Colonic mucosa (tissue), 4 donors: ENCODE results near the gene ANKS1B. TPM values are rescaled to one million over a fixed set of nuclear protein-coding genes. Genes with fewer than 3 reads are reported as not detected.

ENCODE experiments used
- DNase-seq: peaks from one replicate; pipeline ENCODE4 v3.0.0-alpha.2; 2020
- H3K27ac ChIP-seq: fragments of 200-600 bp; one replicate; pipeline ENCODE4 v1.8.0; 2021
- H3K27me3 ChIP-seq: fragments of 200-600 bp; one replicate; pipeline ENCODE4 v1.8.0; 2021
- H3K36me3 ChIP-seq: fragments of 200-600 bp; one replicate; pipeline ENCODE4 v1.8.0; 2021
- H3K4me1 ChIP-seq: fragments of 200-600 bp; one replicate; pipeline ENCODE4 v1.8.0; 2021; ENCODE audit warnings: mild to moderate bottlenecking
- H3K4me3 ChIP-seq: fragments of 200-600 bp; one replicate; pipeline ENCODE4 v1.8.0; 2021
- H3K9ac ChIP-seq, 2 donors: one replicate each; pipeline ENCODE4 v1.7.0; 2013; ENCODE audit warnings: control low read depth in 2 of 2, low read depth in 2 of 2, low read length in 2 of 2
- H3K9me3 ChIP-seq: fragments of 200-600 bp; one replicate; pipeline ENCODE4 v1.8.0; 2021
- CTCF ChIP-seq: fragments of 200-600 bp; IDR thresholded peaks from one replicate; pipeline ENCODE4 v1.8.0; 2022; ENCODE audit warnings: antibody characterized with exemption, mild to moderate bottlenecking
- intact Hi-C: fragments of 100-400 bp; cut with DNase I; formaldehyde crosslinking; loops from one replicate; pipeline ENCODE4 v1.14.1; 2022
- total RNA-seq, 2 donors: library from RNA; stranded (reverse); fragmentation: NEBNext Ultra II Directional in 1 of 2; extraction: Animal tissue kit (Norgen Biotek cat#: 25700) in 1 of 2; gene quantifications; one replicate each; pipeline ENCODE4 v1.2.1, GENCODE V29; 2021
- donor health status: healthy.
- donor health status: DM: no; HTN: no; CAD: no.
- donor health status: DM: no; HTN: no; CAD: no.

The ANKS1B gene
- total RNA-seq, 2 donors from 2014 or later, result 1.7 to 3.3 TPM

GRCh38 chr12:98868076-98868475 is 1116.7 kb downstream of the ANKS1B start:
- intact Hi-C loops, result no loop called here
- no peak overlapping the region for H3K27ac ChIP-seq
- DNase-seq, result no peak
- no peaks in the 10 kb centered on the region for H3K36me3 ChIP-seq
- H3K27me3 ChIP-seq, result no peaks in the 10 kb centered on the region
- TF ChIP-seq CTCF, result no peak
- no peaks in the 10 kb centered on the region for H3K4me1 ChIP-seq
- H3K4me3 ChIP-seq, result no peak overlapping the region
- H3K9me3 ChIP-seq, result no peaks in the 10 kb centered on the region
- no peak overlapping the region for H3K9ac ChIP-seq

DNA sequence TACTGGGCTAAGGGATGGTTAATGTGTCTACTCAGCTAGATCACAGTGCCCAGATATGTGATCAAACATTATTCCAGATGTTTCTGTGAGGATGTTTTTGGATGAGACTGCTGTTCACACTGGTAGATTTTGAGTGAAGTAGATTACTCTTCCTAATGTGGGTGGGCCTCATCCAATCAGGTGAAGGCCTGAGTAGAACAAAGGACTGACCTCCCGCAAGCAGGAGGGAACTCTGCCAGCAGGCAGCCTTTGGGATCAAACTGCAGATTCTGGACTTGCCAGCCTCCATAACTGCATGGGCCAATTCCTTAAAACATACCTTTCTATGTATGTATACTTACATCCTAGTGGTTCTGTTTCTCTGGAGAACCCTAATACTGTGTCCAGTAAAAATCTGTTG is 1120.4 kb downstream of the ANKS1B start:
- intact Hi-C loops, result no loop called here
- Histone ChIP-seq H3K9me3 (no peaks in the 10 kb centered on the region), H3K27me3 (no peaks in the 10 kb centered on the region), H3K9ac (no peak overlapping the region), H3K4me1 (no peaks in the 10 kb centered on the region), H3K36me3 (no peaks in the 10 kb centered on the region), H3K27ac (no peak overlapping the region), H3K4me3 (no peak overlapping the region)
- TF ChIP-seq CTCF, result no peak
- no peak for DNase-seq

DNA sequence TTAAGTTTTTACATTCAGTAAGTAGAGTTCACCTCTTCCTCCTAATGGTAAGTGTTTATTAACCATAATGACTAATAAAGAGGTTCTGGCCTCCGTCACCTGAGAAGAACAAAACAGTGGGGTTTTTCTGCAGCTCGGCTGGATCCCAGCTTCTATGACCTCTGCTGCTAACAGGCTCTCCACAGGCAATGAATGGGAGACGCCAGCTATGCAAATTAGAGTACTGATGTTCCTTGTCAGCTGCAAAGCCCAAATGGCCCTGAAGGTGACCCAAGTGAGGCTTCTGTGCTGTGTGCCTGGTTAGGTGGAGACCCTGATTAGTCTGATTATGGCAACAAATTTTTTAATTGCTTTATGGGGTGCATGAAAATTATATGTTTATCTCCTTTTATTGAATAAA is 1121.6 kb downstream of the ANKS1B start:
- intact Hi-C loops, result no loop called here
- Histone ChIP-seq H3K9ac (no peak overlapping the region), H3K27ac (no peak overlapping the region), H3K4me3 (no peak overlapping the region), H3K9me3 (no peaks in the 10 kb centered on the region), H3K36me3 (no peaks in the 10 kb centered on the region), H3K4me1 (no peaks in the 10 kb centered on the region), H3K27me3 (no peaks in the 10 kb centered on the region)
- DNase-seq, result no peak
- TF ChIP-seq CTCF, result no peak

DNA sequence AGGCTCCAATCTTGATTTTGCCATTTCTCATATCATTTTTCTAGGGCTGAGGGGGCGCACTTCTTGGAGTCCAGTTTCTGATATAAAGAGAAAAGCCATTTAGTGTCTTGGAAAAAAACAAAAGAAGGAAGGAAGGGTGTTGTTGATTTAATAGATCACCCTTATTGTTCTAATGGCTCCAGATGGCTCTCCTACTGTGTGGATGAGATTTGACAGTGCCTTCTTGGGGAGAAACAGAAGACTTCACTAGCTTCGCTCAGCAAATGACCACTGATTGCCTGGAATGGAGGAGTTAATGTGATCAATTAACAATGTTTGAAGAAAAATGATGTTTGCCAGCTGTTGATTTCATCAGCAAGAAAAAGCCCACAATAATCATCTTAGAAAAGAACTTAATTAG is 1123.5 kb downstream of the ANKS1B start:
- Histone ChIP-seq H3K27ac (no peak overlapping the region), H3K27me3 (no peaks in the 10 kb centered on the region), H3K4me3 (no peak overlapping the region), H3K9me3 (no peaks in the 10 kb centered on the region), H3K9ac (no peak overlapping the region), H3K4me1 (no peaks in the 10 kb centered on the region), H3K36me3 (no peaks in the 10 kb centered on the region)
- intact Hi-C loops, result no loop called here
- DNase-seq, result no peak
- no peak for TF ChIP-seq CTCF

DNA sequence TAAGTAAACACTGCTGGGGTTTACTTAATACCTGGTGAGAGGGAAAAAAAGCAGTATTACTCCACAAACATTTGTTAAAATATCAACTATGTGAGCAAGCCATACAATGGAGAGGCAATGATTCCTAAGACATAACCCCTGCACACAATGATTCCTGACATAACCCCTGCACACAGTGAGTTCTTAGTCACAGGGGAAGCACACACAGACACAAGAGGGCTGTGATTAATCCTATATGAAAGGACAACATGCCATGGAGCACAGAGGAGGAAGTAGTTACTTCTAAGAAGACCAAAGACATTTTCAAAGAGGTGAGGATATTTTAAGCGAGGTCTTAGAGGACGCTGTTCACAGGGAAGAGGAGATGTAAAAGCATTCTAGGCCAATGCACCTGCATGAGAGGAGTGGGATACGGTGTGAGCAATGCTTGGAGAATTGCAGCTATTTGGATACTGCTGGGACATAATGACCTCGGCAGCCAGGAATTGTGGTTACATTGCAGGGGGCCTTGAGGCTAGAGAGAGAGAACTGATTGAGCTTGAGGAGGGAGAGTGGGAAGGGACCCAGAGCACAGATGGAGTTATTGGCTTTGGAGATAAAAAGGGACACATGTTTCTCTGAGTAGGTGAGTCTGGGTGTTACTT is 1127.7 kb downstream of the ANKS1B start:
- no peak for DNase-seq
- H3K9me3 ChIP-seq, result no peaks in the 10 kb centered on the region
- intact Hi-C loops, result no loop called here
- H3K27me3 ChIP-seq, result no peaks in the 10 kb centered on the region
- H3K36me3 ChIP-seq, result no peaks in the 10 kb centered on the region
- no peak for TF ChIP-seq CTCF
- no peak overlapping the region for H3K4me3 ChIP-seq
- no peaks in the 10 kb centered on the region for H3K4me1 ChIP-seq
- no peak overlapping the region for H3K27ac ChIP-seq
- no peak overlapping the region for H3K9ac ChIP-seq
